HG03025 (cell line): Measurements from ENCODE around the gene NELL1.

Source experiments
- ATAC-seq: cut with Tn5 transposase; IDR thresholded peaks from one replicate; pipeline ENCODE4 v1.9.1; 2021; ENCODE audit warnings: mild to moderate bottlenecking, moderate library complexity; ENCODE audit not compliant: unreplicated experiment, low FRiP score

Gene NELL1

DNA sequence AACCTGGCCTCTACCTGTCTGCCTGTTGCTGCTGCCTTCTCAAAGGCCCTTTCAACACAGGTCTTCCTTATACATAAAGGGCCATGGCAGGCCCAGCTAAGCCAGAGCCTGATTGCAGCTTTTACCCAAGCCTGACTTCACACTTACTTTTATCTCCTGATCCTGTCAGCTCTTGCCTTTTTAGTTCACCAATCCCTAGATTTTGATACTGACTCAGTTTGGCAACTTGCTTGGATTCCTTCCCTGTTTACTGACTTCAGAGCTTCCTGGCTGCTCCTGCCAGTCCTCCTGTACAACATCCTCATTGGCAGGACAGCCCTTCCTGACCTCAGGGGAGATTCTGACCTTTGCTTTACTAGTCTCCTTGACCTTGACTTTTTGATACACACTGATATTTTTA is 195.2 kb downstream of the NELL1 start:
- ATAC-seq, result no peak

- ATAC-seq, result no peak
These were observed 195.8 kb downstream of the NELL1 start for GRCh38 chr11:20865161-20865560.

- ATAC-seq, result no peak
These were observed 199.7 kb downstream of the NELL1 start for GRCh38 chr11:20869123-20869522.

DNA sequence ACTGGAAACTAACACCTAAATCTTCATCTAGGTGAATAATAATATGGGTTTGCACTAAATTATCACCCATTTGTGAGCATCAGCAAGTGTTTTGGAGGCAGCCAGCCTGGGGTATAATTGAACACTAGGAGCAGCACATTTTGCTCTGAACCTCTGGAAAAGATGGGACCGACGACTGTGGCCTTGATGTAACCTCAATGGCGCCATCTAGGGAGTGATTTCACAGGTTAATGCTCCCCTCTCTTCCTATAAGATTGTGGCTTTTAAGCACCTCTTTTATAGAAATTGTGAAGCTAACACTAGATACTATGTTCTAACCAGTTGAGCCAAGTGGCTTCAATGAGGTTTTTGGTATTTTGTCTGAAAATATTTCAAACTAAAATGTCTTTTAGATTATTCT is 203.7 kb downstream of the NELL1 start:
- ATAC-seq, result no peak

- no peak for ATAC-seq
These were observed 205.0 kb downstream of the NELL1 start for GRCh38 chr11:20874358-20874757.

DNA sequence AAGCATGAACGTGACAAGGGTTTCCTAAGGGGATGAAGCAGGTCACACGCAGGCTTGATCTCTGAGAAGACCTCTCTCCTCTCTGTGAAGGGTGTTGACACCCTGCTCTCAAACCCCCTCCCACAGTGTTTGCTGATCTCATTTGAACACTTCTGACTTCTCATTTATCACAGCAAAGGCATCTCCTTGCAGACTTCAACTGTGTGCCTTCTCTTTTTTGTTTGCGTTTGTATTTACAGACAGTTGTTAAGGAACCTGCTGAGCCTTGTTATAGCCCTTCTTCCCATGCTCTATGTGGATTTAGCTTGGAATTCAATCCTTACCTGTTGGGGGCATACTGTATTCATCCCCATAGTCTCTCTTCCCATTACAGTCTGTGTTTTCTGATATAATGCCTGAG is 206.5 kb downstream of the NELL1 start:
- no peak for ATAC-seq

- ATAC-seq, result no peak
These were observed 207.4 kb downstream of the NELL1 start for GRCh38 chr11:20876738-20877137.

DNA sequence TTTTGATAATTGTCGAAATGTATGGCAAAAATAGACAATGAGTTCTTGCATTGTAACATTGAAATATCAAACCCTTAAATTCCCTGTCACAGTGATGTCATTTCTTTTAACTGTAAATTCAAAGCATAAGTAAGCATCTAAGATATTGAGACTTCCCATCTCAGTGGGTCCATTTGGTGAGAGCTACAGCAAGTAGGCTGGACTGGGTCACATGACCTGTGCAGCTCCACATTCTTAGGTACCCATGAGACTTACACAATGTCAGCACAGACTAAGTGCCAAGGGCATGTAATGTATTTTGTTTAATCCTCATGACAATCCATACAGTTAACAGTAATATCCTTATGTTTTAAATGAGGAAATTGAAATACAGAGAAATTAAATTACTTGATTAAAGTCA is 210.7 kb downstream of the NELL1 start:
- no peak for ATAC-seq

- no peak for ATAC-seq
These were observed 212.1 kb downstream of the NELL1 start for GRCh38 chr11:20881328-20882079.

GRCh38 chr11:20887137-20887536 is 217.8 kb downstream of the NELL1 start:
- no peak for ATAC-seq

- ATAC-seq, result no peak
These were observed 224.9 kb downstream of the NELL1 start for GRCh38 chr11:20894296-20894695.

GRCh38 chr11:20909995-20910726 is 240.8 kb downstream of the NELL1 start:
- ATAC-seq, result no peak

- no peak for ATAC-seq
These were observed 241.3 kb downstream of the NELL1 start for GRCh38 chr11:20910733-20911132.

- ATAC-seq, result no peak
These were observed 242.9 kb downstream of the NELL1 start for GRCh38 chr11:20912065-20912821.

DNA sequence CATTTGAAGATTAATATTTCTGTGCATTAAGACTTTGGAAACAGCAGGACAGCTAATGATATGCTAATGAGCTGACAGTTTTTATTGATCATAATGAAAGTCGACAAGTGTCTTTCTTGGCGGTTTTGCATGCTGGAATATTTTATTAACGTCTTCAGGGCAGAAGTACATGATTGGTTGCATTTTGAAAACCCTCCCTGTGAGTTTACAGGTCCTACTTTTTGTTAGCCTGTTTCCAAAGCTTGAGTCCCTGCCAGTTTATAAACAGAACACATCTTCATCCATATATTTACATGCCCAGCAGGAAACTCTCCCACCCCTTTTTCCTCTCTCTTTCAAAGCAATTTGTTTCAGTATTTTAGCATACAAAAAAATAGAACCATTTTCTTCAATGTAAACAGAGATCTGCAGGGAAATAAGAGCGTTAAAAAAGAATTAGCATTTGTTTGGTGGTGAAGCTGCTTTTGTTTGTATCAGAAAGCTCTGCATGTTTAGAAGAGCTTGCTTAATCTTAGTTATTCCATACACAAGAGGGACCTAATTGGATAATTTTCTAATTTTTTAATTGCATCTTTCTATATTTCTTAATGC is 243.6 kb downstream of the NELL1 start:
- ATAC-seq, result no peak

DNA sequence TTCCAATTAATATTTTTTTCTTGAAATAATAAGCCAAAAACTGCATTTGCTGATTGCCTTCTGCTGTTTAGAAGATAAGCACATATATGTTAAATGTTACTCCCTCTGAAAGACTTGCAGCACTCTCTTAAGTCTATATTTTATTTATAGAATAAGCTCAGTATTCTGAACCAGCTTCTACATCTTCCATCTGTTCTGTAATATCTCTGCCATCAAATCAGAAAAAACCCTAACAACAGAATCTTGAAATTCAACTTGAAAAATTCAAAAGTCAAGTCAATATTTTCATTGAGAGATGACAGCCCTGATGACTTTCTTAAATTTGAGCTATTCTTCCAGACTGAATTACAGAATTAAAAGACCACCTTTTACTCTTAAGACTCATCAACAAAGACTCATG is 247.9 kb downstream of the NELL1 start:
- ATAC-seq, result no peak

DNA sequence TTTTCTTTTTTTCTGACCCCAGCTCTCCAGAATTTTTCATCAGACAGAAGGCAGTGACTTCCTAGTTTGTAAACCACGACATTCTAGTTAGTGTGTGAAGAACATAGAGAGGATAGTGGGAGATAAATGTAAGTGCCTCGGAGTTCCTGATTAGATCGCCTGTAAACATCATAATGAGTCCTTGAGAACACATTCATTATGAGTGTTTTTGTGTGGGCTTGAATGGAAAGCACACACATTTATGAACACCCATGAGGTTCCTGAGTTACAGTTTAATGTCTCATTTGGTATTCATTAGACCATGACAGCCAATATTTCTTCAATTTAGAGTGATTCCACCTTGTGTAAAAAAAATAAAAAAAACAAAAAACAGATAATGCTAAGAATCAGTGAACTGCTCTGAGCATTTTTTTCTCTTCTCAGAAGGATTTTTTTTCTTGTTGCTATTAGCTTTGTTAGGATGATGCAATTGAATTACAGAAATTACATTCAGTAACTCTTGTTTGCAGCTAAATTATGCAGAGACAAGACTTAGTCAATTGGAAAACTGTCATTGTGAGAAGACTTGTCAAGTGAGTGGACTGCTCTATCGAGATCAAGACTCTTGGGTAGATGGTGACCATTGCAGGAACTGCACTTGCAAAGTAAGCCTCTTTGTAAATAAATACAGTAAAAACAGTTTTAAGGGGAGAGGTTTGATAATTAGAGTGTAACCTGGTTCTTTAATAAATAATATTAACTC is 257.6 kb downstream of the NELL1 start:
- no peak for ATAC-seq

- ATAC-seq, result no peak
These were observed 261.6 kb downstream of the NELL1 start for GRCh38 chr11:20931029-20931428.

- no peak for ATAC-seq
These were observed 263.7 kb downstream of the NELL1 start for GRCh38 chr11:20933086-20933485.

DNA sequence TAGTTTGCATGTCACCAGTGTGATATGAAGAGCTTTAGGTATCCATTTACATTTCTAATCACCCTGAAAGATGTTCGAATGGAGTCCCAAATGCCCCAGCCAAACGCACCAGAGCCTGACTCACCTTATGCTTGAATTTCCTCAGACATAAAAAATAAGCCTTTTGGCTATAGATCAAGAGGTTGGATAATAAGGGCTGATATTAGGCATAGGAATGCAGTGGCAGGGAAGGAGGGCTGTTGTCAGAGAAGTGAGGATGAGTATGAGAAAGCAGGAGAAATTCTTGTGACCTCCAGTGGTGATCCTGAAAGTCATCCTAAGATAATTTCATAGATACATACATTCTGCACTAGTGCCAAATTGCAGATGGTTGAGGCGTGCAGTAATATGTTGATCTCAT is 264.6 kb downstream of the NELL1 start:
- no peak for ATAC-seq
